ENCODE measurements around the gene NXF1. TPM values are rescaled to one million over a fixed set of nuclear protein-coding genes. Genes with fewer than 3 reads are reported as not detected.

The NXF1 gene
- total and polyA plus RNA-seq, 2 of the 8 experiments (the other 6 are each of a cell fraction or from before 2014, with no cell fraction given), result 48.1 to 49.8 TPM

- TF ChIP-seq RBBP5 (IDR thresholded peaks at IDR 0.05; ENCODE audit: borderline replicate concordance, low read depth, low read length), result peak; percentile 79; the same call in 1 of the 2 replicates
- peak; percentile 62; the same call in 1 of the 2 replicates for TF ChIP-seq E2F6 (IDR thresholded peaks at IDR 0.05)
- no peak for TF ChIP-seq SP2 (IDR thresholded peaks at IDR 0.05; ENCODE audit: low read length)
- TF ChIP-seq PHF8 (conservative IDR thresholded peaks at IDR 0.05; ENCODE audit: low read depth, low read length), result peak; percentile 92
- TF ChIP-seq EGR1 (IDR thresholded peaks at IDR 0.05; ENCODE audit: borderline replicate concordance, low read depth, low read length), result no peak
- TF ChIP-seq KDM4A (IDR thresholded peaks at IDR 0.05; ENCODE audit: low read depth, low read length, severe bottlenecking), result peak; percentile 3
- no peak for TF ChIP-seq CTBP2 (IDR thresholded peaks at IDR 0.05; ENCODE audit: borderline replicate concordance, insufficient read depth, insufficient read length, low read length)
- peak; percentile 98 for TF ChIP-seq POLR2AphosphoS5 (IDR thresholded peaks at IDR 0.05; ENCODE audit: low read depth, low read length)
- no peak for TF ChIP-seq MAFK (IDR thresholded peaks at IDR 0.05; ENCODE audit: low read depth, low read length)
- no peak for TF ChIP-seq BCL11A (IDR thresholded peaks at IDR 0.05; ENCODE audit: low read depth in 2 of 2, low read length in 2 of 2)
- TF ChIP-seq YY1 (IDR thresholded peaks at IDR 0.05; ENCODE audit: low read depth, low read length), result peak; percentile 93
- no peak for TF ChIP-seq SIX5 (IDR thresholded peaks at IDR 0.05; ENCODE audit: low read depth, low read length)
- peak; percentile 51; the same call in 1 of the 2 replicates for TF ChIP-seq SP1 (IDR thresholded peaks at IDR 0.05; ENCODE audit: low read depth, low read length)
- TF ChIP-seq TEAD4 (IDR thresholded peaks at IDR 0.05; ENCODE audit: low read depth, low read length), result no peak
- TF ChIP-seq CBX5 (IDR thresholded peaks at IDR 0.05; ENCODE audit: low read depth, low read length), result no peak
- TF ChIP-seq CHD1 (IDR thresholded peaks at IDR 0.05; ENCODE audit: low read depth, low read length), result no peak
- TF ChIP-seq KDM5A (IDR thresholded peaks at IDR 0.05; ENCODE audit: low read length), result peak; percentile 58
- peak in 1 of 2 experiments; percentile 71; a peak in 1 of 3 replicates for TF ChIP-seq EP300 (IDR thresholded peaks at IDR 0.05; ENCODE audit: borderline replicate concordance in 1 of 2, low read depth in 2 of 2, low read length in 2 of 2)
- TF ChIP-seq RNF2 (IDR thresholded peaks at IDR 0.05; ENCODE audit: borderline replicate concordance, low read depth, low read length, missing control alignments, poor library complexity, severe bottlenecking), result no peak
- peak; percentile 64 for TF ChIP-seq SRF (IDR thresholded peaks at IDR 0.05; ENCODE audit: low read depth, low read length)
- no peak for TF ChIP-seq KDM1A (IDR thresholded peaks at IDR 0.05; ENCODE audit: borderline replicate concordance, low read length)
- TF ChIP-seq, protein P1, sequence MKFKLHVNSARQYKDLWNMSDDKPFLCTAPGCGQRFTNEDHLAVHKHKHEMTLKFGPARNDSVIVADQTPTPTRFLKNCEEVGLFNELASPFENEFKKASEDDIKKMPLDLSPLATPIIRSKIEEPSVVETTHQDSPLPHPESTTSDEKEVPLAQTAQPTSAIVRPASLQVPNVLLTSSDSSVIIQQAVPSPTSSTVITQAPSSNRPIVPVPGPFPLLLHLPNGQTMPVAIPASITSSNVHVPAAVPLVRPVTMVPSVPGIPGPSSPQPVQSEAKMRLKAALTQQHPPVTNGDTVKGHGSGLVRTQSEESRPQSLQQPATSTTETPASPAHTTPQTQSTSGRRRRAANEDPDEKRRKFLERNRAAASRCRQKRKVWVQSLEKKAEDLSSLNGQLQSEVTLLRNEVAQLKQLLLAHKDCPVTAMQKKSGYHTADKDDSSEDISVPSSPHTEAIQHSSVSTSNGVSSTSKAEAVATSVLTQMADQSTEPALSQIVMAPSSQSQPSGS (IDR thresholded peaks at IDR 0.05; ENCODE audit: low read length), result peak; percentile 32; the same call in 1 of the 2 replicates
Measured at GRCh38 chr11:62787005-62787759, 18.1 kb downstream of the NXF1 start, which contains the start of gene TMEM179B (continued).

All from H1 (cell line).